Stimulated activated CD8-positive, alpha-beta memory T cell treated with anti-CD3 and anti-CD28 coated beads, Interleukin-4, amount 100 ng/mL, for 1 hour (primary cell): ENCODE results near the gene PTPN22.

Experiments used
- DNase-seq, 2 donors: peaks; one replicate each; pipeline ENCODE4 v3.0.0-alpha.2; 2020; ENCODE audit warnings: low read depth in 2 of 2, low spot score in 1 of 2

PTPN22 gene

DNA sequence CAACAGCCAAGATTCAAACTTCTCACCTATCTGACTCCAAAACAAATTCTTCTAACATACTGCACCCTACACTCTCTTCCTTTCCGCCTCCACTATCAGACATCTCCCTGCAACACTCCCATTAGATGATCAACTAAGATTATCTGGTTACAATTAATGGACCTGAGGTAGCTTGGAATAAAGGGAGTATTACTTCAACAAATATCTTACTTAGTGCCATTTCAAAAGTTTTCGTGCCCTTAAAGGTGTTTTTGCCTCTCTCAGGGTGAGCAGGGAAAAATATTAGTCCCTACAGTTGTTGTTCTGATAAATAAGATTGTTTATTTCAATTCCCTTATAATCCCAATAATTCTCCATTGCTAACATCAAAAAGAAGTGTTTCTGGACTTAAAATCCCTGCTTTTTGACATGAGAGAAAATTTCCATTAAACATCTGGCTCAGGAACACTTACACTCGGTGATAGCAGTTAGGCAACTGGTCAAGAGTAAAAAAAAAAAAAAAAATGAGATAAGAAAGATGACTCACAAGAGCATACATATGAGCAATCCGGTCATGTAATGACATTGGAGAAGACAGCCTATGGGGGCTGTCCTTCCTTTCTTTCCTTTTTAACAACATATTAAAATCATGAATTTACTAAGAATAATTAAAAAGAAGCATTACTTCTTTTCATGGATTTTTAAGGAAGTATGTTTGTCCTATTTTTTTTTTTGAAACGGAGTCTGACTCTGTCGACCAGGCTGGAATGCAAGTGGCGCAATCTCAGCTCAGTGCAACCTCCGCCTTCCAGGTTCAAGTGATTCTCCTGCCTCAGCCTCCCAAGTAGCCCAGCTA lies 66.9 kb downstream of the PTPN22 start:
- DNase-seq = no peak

DNA sequence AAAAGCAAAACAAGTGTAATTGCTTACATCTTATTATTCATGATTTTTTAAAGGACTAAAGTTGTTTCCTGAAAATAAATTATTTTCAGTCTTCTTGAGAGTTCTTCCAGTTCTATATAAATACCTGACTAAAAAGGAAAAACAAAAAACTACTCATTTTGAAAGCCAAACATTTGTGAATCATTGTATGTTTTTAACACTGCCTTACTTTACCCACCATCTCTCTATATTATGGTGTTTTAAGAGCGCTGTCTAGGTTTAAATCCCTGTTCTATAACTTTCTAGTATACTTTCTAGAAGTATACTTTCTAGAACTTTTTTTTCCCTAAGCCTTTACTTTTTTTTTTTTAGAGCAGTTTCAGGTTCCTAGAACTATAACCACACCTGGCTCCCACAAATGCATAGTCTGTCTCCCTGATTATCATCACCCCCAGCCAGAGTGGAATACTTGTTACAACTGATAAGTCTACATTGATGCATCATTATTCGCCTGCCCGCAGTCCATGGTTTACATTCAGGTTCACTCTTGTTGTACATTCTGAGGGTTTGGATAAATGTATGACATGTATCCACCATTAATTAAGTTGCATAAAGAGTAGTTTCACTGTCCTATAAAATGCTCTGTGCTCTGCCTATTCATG lies 69.0 kb downstream of the PTPN22 start:
- DNase-seq = no peak

DNA sequence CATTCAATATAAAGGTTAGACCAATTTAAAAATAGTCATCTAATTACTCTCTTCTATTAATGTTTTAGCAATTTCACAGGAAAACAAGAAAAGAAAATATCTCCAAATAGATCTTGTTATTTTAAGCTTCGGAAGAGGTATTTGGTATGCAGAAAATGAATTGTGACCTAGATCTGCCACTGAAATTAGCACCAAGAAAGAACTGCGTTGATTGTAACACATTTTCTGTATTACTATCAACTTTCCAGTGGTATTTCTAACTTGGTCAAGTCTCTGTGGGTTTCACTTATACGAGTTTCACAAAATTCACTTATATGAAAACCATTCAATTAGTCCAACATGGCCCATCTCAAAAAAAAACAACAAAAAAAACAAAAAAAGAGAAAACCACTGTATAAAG lies 71.0 kb downstream of the PTPN22 start:
- DNase-seq = no peak

DNA sequence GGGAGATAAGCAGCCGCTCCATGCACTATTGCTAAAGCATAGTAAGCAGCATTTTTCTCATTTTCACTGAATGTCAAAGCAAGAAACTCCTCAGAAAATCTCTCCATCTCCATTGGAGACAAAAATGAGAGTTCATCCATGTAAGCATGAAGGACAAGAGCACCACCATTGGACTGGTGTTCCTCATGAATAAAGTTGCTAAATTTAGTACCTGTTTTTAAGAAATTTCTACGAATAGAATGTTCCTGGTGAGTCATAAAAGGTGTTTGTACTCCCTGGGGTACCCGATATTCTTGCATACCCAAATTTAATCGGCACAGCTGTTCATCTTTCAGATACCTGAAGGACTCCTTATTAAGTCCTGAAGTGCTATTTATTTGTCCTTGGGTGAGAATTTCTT lies 74.0 kb downstream of the PTPN22 start:
- DNase-seq = no peak

GRCh38 chr1:113793878-113794834 lies 77.4 kb downstream of the PTPN22 start:
- no peak for DNase-seq

GRCh38 chr1:113792986-113793385 lies 78.5 kb downstream of the PTPN22 start:
- DNase-seq = no peak

GRCh38 chr1:113792471-113792870 lies 79.0 kb downstream of the PTPN22 start:
- DNase-seq = no peak

DNA sequence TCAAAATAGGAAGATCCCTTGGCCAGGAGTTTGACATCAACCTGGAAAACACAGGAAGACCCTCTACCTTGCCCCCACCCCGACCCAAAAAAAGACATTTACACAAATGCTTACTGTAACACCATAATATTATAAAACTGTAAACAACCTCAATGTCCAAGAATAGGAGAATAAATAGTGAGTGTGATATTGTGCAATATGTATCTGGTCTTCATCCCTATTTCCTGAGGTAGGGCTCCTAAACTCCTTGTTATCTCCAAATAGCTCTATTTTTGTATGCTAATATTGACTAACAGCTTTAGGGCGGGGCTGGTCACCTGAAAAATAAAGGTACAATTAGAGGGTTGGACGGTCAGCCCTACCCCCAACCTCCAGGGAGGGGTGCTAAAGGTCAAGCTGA lies 82.7 kb downstream of the PTPN22 start:
- no peak for DNase-seq

- no peak for DNase-seq
Measured at GRCh38 chr1:113787663-113788062, 83.8 kb downstream of the PTPN22 start.

GRCh38 chr1:113786069-113786468 lies 85.4 kb downstream of the PTPN22 start:
- no peak for DNase-seq

DNA sequence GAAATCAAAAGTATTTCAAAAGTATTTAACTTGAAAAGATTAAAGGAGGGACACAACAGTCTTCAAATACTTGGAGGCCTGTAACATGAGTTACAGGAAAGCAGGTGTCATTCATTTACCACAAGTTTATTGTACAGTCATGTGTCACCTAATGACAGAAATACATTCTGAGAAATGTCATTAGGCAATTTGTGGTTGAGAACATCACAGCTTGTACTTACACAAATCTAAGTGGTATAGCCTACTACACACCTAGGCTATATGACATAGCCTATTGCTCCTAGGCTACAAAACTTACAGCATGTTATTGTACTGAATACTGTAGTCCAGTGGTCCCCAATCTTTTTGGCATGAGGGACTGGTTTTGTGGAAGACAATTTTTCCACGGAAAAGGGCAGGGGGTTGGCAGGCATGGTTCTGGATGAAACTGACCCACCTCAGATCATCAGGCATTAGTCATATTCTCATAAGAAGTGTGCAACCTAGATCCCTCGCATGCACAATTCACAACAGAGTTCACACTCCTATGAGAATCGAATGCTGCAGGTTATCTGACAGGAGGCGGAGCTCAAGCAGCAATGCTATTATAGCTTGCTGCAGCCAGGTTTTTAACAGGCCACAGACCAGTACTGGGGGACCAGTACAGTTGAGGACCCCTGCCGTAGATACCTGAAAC lies 87.3 kb downstream of the PTPN22 start:
- no peak for DNase-seq

DNA sequence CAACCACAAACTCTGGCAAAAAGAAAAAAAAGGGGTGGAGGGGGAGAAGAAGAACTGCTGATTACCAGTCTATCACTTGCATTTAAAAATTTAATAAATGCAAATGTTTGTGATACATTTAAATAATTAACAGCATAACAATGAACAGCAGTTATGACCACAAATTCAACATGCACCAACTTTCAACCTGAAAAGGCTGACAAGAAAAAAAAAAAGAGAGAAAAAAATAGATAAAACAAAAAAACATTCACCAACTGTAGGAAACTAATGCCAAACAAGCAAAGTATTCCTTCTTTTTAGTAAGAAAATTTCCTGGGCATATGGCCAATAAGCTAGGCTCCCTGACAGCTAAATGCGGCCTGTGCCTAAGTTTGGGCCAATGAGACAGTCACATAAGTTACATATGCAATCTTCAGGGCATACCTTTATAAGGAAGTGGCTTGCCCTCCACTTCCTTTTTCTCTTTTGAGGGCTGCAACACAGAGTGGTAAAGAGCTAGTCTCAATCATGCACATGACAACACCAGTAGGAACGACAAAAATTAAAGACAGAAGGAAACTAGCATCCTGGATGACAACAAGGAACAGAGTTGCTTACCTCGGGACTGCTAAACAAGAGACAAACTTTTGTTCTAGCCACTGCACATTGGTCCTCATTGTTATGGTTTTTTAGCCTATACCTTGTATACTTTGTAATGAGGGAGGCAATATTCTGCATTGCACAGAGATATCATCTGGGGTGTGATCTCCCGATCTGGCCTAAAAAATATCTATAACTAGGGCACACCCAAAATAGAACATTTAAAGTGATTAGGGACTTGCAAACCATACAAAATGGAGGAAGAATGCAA lies 88.0 kb downstream of the PTPN22 start:
- DNase-seq = no peak

DNA sequence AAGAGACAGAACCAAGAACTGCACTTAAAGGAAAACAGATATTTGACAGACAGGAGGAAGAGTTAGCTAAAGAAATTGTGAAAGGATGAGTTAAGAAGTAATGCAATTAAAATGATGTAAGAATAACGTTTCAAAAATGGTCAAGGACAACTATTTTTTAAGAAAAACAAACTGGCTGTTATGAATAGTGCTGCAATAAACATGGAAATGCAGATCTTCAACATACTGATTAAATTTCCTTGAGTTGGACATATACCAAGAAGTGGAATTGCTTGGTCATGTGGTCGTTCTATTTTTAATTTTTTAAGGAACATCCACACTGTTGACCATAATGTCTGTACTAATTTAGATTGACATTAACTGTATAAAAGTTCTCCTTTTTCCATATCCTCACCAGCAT lies 89.1 kb downstream of the PTPN22 start:
- no peak for DNase-seq

DNA sequence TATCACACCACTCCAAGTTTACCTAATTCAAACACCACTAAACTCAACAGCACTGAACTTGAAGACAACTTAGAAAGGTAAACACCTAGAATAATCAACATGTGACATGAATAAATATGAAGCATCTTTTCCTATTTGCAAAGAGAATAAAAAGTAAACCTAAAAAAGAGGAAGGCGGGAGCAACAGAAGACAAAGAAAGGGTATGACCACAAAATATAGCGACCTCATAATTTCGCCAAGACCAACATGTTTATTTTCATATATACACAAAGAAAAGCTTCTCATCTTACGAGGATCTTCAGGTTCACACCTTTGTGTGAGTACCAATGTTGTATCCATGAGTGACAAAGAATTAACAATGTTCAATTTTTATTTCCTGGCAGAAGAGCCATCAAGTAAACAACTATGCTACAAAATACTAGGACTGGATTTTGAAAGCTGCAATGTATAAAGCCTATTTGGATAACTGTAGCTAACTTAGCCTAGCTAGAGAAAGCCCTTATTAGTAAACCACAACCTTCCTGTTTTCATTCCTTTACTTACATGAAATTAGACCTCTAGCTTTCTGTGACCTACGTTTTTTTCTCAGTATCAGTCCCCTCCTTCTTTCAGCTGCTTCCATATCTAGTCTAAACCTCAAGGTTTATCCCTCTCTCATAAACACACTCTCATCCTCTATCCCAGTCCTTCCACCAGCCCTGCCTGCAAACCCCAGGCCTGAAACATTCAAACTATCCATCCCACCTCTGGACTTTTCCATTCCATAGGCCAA lies 91.0 kb downstream of the PTPN22 start:
- DNase-seq = no peak

DNA sequence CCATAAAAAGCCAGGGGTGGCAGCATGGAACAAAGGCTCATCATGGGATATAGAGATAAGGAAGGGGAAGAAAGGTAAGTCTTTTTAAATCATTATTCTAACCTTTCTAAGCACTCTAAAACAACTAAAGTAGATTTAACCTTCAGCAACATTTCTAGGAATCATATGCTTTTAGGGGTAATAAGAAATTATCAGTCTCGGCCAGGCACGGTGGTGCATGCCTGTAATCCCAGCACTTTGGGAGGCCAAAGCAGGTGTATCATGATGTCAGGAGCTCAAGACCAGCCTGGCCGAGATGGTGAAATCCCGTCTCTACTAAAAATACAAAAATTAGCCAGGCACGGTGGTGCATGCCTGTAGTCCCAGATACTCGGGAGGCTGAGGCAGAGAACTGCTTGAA lies 92.0 kb downstream of the PTPN22 start:
- DNase-seq = no peak

DNA sequence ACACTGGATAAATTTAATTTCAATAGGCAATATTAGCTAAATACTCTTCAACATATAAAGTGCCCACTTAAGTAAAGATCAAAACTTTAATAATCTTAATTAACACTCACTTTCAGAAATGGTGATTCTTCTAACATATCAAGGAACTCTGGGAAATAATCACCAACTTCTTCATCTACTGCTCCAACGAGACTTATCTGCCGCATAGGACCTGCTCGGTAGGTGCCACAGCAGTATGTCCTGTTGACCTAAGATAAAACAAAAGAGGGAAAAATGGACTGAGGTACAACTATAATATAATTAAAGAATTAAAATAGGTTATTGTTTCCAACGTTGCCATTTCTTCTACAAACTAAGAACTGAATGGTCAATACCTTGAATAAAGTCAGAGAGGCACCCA lies 94.0 kb downstream of the PTPN22 start:
- no peak for DNase-seq

DNA sequence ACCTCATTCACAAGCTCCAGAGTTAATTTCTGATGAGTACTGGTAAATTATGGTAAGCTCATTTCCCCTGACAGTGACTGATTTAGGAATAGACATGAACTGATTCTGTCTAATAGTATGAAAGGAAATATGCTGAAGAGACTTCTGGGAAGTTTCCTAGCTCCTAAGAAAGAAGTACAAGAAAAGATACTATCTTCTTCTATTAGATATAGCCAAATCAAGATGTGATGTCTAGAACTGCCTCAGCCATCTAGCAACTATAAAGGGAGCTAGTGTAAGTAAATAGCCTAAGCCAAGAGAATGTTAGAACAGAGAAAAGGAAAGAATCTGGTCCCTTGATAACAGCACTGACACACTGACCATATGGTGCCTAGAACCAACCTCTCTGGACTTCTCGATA lies 101.5 kb downstream of the PTPN22 start:
- DNase-seq = no peak

DNA sequence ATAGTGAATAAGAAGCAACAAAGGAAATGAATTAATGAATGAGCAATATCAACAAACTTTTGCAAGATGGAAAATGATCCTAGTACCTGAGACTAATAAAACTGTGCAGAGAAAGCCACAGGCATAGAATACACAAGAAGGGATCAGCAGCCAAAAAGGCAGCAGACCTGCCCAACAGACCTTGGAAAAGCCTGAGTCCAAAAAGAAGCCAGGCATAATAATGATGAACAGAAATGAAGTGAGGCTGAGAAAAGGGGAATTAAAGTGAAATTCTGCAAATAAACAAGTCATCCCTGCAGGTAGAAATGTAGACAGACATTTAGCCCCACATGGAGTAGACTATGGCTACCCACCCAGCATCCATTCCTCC lies 101.9 kb downstream of the PTPN22 start:
- no peak for DNase-seq

- DNase-seq = no peak
Measured at GRCh38 chr1:113768916-113769600, 102.5 kb downstream of the PTPN22 start.
